ENCODE data around the gene HOXB4. TPM values are rescaled to one million over a fixed set of nuclear protein-coding genes. Genes with fewer than 3 reads are reported as not detected.

The HOXB4 gene
- total RNA-seq, 1 experiment from 2014 or later: 0.21 TPM

GRCh38 chr17:48559122-48559839 lies 18.9 kb downstream of the HOXB4 start:
- no TSS peak for BruUV-seq (replicated peaks)
- no peak overlapping the region for H3K27ac Mint-ChIP-seq (ENCODE audit: low read depth, unreplicated experiment)
- no peak overlapping the region for H3K4me3 Mint-ChIP-seq (ENCODE audit: unreplicated experiment)
- CTCF ChIA-PET: interaction anchor here (0.6 to 1.1 kb wide), 2 partner anchors 13 to 149 kb away, joined by 3 read pairs; no protein-coding TSS in a partner anchor
- TF ChIP-seq, protein P1, sequence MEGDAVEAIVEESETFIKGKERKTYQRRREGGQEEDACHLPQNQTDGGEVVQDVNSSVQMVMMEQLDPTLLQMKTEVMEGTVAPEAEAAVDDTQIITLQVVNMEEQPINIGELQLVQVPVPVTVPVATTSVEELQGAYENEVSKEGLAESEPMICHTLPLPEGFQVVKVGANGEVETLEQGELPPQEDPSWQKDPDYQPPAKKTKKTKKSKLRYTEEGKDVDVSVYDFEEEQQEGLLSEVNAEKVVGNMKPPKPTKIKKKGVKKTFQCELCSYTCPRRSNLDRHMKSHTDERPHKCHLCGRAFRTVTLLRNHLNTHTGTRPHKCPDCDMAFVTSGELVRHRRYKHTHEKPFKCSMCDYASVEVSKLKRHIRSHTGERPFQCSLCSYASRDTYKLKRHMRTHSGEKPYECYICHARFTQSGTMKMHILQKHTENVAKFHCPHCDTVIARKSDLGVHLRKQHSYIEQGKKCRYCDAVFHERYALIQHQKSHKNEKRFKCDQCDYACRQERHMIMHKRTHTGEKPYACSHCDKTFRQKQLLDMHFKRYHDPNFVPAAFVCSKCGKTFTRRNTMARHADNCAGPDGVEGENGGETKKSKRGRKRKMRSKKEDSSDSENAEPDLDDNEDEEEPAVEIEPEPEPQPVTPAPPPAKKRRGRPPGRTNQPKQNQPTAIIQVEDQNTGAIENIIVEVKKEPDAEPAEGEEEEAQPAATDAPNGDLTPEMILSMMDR (IDR thresholded peaks at IDR 0.05; ENCODE audit: unreplicated experiment): no peak
- POLR2A ChIA-PET: interaction anchor here (1.4 kb wide), 1 partner anchor 37 kb away, joined by 4 read pairs; no protein-coding TSS in a partner anchor
- H3K9me3 Mint-ChIP-seq (ENCODE audit: unreplicated experiment): no peaks in the 10 kb centered on the region
- H3K27me3 Mint-ChIP-seq (ENCODE audit: insufficient read depth, unreplicated experiment): peaks cover 13% of the 10 kb centered on the region
- intact Hi-C loops (cut with micrococcal nuclease): no loop called here
- H3K36me3 Mint-ChIP-seq (ENCODE audit: insufficient read depth, unreplicated experiment): no peaks in the 10 kb centered on the region
- no peak for DNase-seq (ENCODE audit: unreplicated experiment)
- H3K4me1 Mint-ChIP-seq (ENCODE audit: insufficient read depth, unreplicated experiment): peaks cover 17% of the 10 kb centered on the region

- no TSS peak for BruUV-seq (replicated peaks)
- CTCF ChIA-PET: no interaction called here
- peaks cover 17% of the 10 kb centered on the region for H3K4me1 Mint-ChIP-seq (ENCODE audit: insufficient read depth, unreplicated experiment)
Observed at GRCh38 chr17:48558831-48559121, 19.4 kb downstream of the HOXB4 start.

DNA sequence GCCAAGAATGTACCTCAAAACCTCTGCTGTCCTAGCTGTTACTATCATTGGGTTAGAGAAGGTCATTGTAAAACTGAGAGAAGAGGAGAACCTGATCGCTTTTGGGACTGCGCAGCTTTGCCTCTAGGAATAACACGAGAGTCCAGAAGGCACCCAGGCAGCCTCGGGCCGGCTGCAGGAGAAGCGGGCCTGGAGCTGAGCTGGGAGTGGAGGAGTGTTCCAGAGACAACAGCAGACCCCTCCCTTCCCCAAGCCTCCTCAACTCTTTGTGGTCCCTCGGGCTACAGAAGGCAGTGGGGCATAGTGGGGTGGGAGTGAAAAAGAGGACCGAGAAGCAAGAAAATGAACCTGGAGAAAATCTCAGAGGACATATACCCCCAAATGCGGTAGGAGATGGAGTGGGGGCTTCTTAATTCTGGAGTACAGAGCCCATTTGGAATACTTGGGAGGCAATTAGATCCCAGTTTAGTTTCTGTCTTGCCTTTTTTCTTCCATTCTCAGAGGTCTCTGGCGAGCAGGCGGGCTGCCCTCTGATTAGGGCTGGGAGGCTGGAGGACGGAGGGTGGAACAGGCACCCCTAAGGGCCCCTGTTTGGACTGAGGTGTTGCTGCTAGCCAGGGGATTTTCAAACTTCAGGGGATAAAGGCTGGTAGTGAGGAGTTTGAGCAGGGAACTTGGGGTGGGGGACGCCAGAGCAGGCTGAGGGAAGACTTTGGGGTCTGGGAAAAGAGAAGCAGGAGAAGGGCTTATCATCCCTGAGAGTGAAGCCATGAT lies 19.9 kb downstream of the HOXB4 start:
- Mint-ChIP-seq H3K9me3 (ENCODE audit: unreplicated experiment) (no peaks in the 10 kb centered on the region), H3K27ac (ENCODE audit: low read depth, unreplicated experiment) (no peak overlapping the region), H3K4me3 (ENCODE audit: unreplicated experiment) (no peak overlapping the region), H3K36me3 (ENCODE audit: insufficient read depth, unreplicated experiment) (no peaks in the 10 kb centered on the region), H3K27me3 (ENCODE audit: insufficient read depth, unreplicated experiment) (peaks cover 13% of the 10 kb centered on the region), H3K4me1 (ENCODE audit: insufficient read depth, unreplicated experiment) (peaks cover 17% of the 10 kb centered on the region)
- intact Hi-C loops (cut with micrococcal nuclease): no loop called here
- CTCF ChIA-PET: no interaction called here
- TF ChIP-seq, protein P1 (IDR thresholded peaks at IDR 0.05; ENCODE audit: unreplicated experiment): no peak
- POLR2A ChIA-PET: interaction anchor here (0.7 kb wide), 1 partner anchor 11 kb away, joined by 3 read pairs; no protein-coding TSS in a partner anchor
- BruUV-seq (replicated peaks): no TSS peak
- DNase-seq (ENCODE audit: unreplicated experiment): no peak

More at GRCh38 chr17:48558831-48559121, 19.4 kb downstream of the HOXB4 start:
- POLR2A ChIA-PET: interaction anchor here (1.4 kb wide), 1 partner anchor 37 kb away, joined by 4 read pairs; no protein-coding TSS in a partner anchor
- TF ChIP-seq, protein P1 (IDR thresholded peaks at IDR 0.05; ENCODE audit: unreplicated experiment): no peak
- Mint-ChIP-seq H3K27ac (ENCODE audit: low read depth, unreplicated experiment) (no peak overlapping the region), H3K27me3 (ENCODE audit: insufficient read depth, unreplicated experiment) (peaks cover 13% of the 10 kb centered on the region), H3K36me3 (ENCODE audit: insufficient read depth, unreplicated experiment) (no peaks in the 10 kb centered on the region), H3K4me3 (ENCODE audit: unreplicated experiment) (no peak overlapping the region), H3K9me3 (ENCODE audit: unreplicated experiment) (no peaks in the 10 kb centered on the region)
- DNase-seq (ENCODE audit: unreplicated experiment): no peak
- intact Hi-C loops (cut with micrococcal nuclease): no loop called here
